Stomach (tissue), 9 donors: Measurements from ENCODE around the gene ACTN1. TPM values are rescaled to one million over a fixed set of nuclear protein-coding genes. Genes with fewer than 3 reads are reported as not detected.

ENCODE experiments used
- DNase-seq, 2 donors: peaks; one replicate each; pipeline versions ENCODE4 v3.0.0 to v3.0.0-alpha.2; 2013 to 2019
- H3K27ac ChIP-seq, 5 donors: fragments of 200-600 bp in 4 of 5; sonication (generic) in 4 of 5; one replicate each; pipeline ENCODE4 v1.5.1; 2013 to 2019; ENCODE audit warnings: mild to moderate bottlenecking in 1 of 5, moderate library complexity in 1 of 5
- H3K27me3 ChIP-seq, 3 donors: fragments of 200-600 bp; sonication (generic); one replicate each; pipeline ENCODE4 v1.5.1; 2017 to 2019; ENCODE audit warnings: mixed run types in 1 of 3
- H3K36me3 ChIP-seq, 4 donors: fragments of 200-600 bp; sonication (generic); 1 replicate in 3 of 4; 2 replicates in 1 of 4; pipeline ENCODE4 v1.5.1; 2016 to 2019
- H3K4me1 ChIP-seq, 4 donors: fragments of 200-600 bp; sonication (generic); one replicate each; pipeline ENCODE4 v1.5.1; 2016 to 2019
- H3K4me3 ChIP-seq, 4 donors: fragments of 200-600 bp; sonication (generic) in 3 of 4; one replicate each; pipeline ENCODE4 v1.5.1; 2016 to 2019; ENCODE audit warnings: mild to moderate bottlenecking in 1 of 4
- H3K9me3 ChIP-seq, 4 donors: fragments of 200-600 bp; sonication (generic); one replicate each; pipeline ENCODE4 v1.5.1; 2016 to 2019
- EP300 ChIP-seq: sonication (generic); formaldehyde crosslinking; IDR thresholded peaks from one replicate; pipeline ENCODE4 v1.6.1; 2017; ENCODE audit warnings: antibody characterized with exemption
- POLR2A ChIP-seq, 4 donors: fragments of 450-650 bp; IDR thresholded peaks; one replicate each; pipeline ENCODE4 v1.6.1; 2016; ENCODE audit warnings: antibody characterized with exemption in 4 of 4, control low read depth in 2 of 4, mild to moderate bottlenecking in 1 of 4, moderate library complexity in 1 of 4
- POLR2AphosphoS5 ChIP-seq, 3 donors: sonication (generic); formaldehyde crosslinking; IDR thresholded peaks; one replicate each; pipeline ENCODE4 v1.6.1; 2016; ENCODE audit warnings: antibody characterized with exemption in 3 of 3
- WGBS, 5 donors: extraction: QIAGEN DNeasy Blood & Tissue Kit in 3 of 5; methylation state at CpG; one replicate each; pipeline versions ENCODE4 v1.1.5 to v1.1.7; 2013 to 2018; 5-methylcytosine and 5-hydroxymethylcytosine counted together
- intact Hi-C: fragments of 100-400 bp; cut with DNase I; formaldehyde crosslinking; loops from one replicate; pipeline ENCODE4 v1.15.1; 2023; ENCODE audit warnings: low total_unique reads
- polyA plus RNA-seq, 3 donors: library from polyadenylated mRNA; stranded (reverse); fragments of 200-250 nt; gene quantifications; one replicate each; pipeline ENCODE4 v1.2.3, GENCODE V29; 2013
- total RNA-seq, 5 donors: library from RNA; depleted of rRNA; stranded (reverse); fragments of >200 nt; gene quantifications; one replicate each; pipeline versions ENCODE4 v1.1.0 to v1.2.3, GENCODE V29; 2014 to 2016
- TF ChIP-seq, protein P1 (sequence below), 7 experiments: fragments of 450-650 bp in 4 of 7; fragments of 200-600 bp in 3 of 7; sonication (generic) in 3 of 7; IDR thresholded peaks; one replicate each; pipeline ENCODE4 v1.5.1; 2016 to 2019; ENCODE audit warnings: antibody characterized with exemption in 7 of 7, control low read depth in 2 of 7, mild to moderate bottlenecking in 1 of 7
- donor health status: healthy with polysubstance abuse.
- donor health status: Bipolar disorder and iron deficiency.
- donor health status: healthy.

The ACTN1 gene
- total and polyA plus RNA-seq, 8 donors = 25.7 to 504 (median 196) TPM

DNA sequence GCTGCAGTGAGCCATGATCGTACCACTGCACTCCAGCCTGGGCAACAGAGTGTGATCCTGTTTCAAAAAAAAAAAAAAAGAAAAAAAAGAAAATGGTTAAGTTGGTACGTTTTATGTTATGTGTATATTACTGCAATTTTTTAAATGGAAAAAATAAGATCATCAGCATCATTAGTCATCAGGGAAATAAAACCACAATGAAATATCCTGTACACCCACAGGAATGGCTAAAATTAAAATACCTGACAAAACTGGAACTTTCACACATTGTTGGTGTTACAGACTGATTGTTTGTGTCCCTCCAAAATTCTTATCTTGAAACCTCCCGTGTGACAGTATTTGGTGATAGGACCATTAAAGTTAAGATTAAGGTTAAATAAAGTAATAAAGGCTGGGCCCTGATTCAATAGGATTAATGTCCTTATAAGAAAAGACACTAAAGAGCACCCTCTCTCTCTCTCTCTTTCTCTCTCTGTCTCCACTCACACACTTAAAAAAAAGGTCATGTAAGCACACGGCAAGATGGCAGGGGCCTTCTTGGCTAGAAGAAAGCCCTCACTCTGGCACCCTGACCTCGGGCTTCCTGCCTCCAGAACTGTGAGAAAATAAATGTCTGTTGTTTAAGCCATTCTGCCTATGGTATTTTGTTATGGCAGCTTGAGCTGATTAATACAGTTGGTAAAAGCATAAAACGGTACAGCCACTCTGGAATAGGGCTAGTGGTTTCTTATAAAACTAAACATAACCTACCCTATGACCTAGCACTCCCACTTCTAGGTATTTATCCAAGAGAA, 137.9 kb downstream of the ACTN1 start:
- Histone ChIP-seq H3K9me3 (peaks cover 0 to 18% (median 6%) of the 10 kb centered on the region in 4 donors), H3K27ac (peak overlapping the region in 2 of 5 donors; percentile 34 to 40), H3K27me3 (no peaks in the 10 kb centered on the region), H3K4me3 (no peak overlapping the region), H3K36me3 (no peaks in the 10 kb centered on the region), H3K4me1 (peaks cover 7 to 39% (median 21%) of the 10 kb centered on the region in 4 donors)
- no peak for DNase-seq
- intact Hi-C loops = no loop called here
- 40 to 65% (median 55%) methylated on average over 6 of the region's 6 CpGs for WGBS, 5 donors
- no peak for TF ChIP-seq POLR2AphosphoS5 (IDR thresholded peaks at IDR 0.05)
- TF ChIP-seq EP300 = no peak
- no peak for TF ChIP-seq POLR2A (IDR thresholded peaks at IDR 0.05)
- TF ChIP-seq, protein P1, sequence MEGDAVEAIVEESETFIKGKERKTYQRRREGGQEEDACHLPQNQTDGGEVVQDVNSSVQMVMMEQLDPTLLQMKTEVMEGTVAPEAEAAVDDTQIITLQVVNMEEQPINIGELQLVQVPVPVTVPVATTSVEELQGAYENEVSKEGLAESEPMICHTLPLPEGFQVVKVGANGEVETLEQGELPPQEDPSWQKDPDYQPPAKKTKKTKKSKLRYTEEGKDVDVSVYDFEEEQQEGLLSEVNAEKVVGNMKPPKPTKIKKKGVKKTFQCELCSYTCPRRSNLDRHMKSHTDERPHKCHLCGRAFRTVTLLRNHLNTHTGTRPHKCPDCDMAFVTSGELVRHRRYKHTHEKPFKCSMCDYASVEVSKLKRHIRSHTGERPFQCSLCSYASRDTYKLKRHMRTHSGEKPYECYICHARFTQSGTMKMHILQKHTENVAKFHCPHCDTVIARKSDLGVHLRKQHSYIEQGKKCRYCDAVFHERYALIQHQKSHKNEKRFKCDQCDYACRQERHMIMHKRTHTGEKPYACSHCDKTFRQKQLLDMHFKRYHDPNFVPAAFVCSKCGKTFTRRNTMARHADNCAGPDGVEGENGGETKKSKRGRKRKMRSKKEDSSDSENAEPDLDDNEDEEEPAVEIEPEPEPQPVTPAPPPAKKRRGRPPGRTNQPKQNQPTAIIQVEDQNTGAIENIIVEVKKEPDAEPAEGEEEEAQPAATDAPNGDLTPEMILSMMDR (IDR thresholded peaks at IDR 0.05) = no peak

DNA sequence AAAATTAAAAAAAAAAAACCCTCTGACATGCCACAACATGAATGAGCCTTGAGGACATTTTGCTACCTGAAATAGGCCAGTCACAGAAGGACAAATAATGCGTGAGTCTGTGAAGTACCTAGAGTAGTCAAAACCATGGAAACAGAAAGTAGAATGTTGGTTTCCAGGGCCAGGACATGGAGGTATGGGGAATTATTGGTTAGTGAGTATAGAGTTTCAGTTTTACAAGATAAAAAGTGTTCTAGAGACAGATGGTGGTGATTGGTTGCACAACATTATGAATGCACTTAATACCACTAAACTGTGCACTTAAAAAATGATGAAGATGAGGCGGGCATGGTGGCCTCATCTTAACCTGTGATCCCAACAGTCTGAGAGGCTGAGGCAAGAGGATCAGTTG, 138.6 kb downstream of the ACTN1 start:
- no peak for TF ChIP-seq POLR2AphosphoS5 (IDR thresholded peaks at IDR 0.05)
- TF ChIP-seq EP300 = no peak
- no peak for TF ChIP-seq POLR2A (IDR thresholded peaks at IDR 0.05)
- TF ChIP-seq, protein P1 (IDR thresholded peaks at IDR 0.05) = no peak
- Histone ChIP-seq H3K27ac (no peak overlapping the region), H3K4me1 (peaks cover 7 to 39% (median 21%) of the 10 kb centered on the region in 4 donors), H3K9me3 (peaks cover 0 to 19% (median 8%) of the 10 kb centered on the region in 4 donors), H3K36me3 (no peaks in the 10 kb centered on the region), H3K27me3 (no peaks in the 10 kb centered on the region), H3K4me3 (no peak overlapping the region)
- WGBS, 5 donors = 91 to 98% (median 92%) methylated on average over 2 of the region's 2 CpGs
- no peak for DNase-seq
- intact Hi-C loops = no loop called here

DNA sequence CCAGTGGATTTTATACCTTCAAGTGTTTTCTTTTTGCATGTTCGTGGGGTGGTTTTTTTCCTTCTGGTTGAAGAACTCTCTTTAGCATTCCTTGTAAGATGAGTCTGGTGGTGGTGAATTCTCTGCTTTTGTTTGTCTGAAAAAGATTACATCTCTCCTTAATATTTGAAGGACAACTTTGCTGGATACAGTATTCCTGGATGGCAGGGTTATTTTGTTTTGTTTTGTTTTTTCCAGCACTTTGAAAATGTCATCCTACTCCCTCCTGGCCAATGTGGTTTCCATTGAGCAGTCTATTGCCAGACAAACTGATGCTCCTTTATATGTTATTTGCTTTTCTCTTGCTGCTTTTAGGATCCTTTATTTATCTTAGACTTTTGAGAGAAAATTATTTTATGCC, 143.0 kb downstream of the ACTN1 start:
- H3K36me3 ChIP-seq = no peaks in the 10 kb centered on the region
- H3K27ac ChIP-seq = no peak overlapping the region
- H3K4me1 ChIP-seq = peaks cover 0 to 8% (median 0%) of the 10 kb centered on the region in 4 donors
- H3K9me3 ChIP-seq = peaks cover 0 to 19% (median 8%) of the 10 kb centered on the region in 4 donors
- intact Hi-C loops = no loop called here
- DNase-seq = no peak
- no peak overlapping the region for H3K4me3 ChIP-seq
- H3K27me3 ChIP-seq = no peaks in the 10 kb centered on the region
- 50 to 97% (median 93%) methylated on average over 1 of the region's 1 CpG for WGBS, 5 donors
- TF ChIP-seq POLR2AphosphoS5 (IDR thresholded peaks at IDR 0.05) = no peak
- no peak for TF ChIP-seq EP300
- TF ChIP-seq POLR2A (IDR thresholded peaks at IDR 0.05) = no peak
- TF ChIP-seq, protein P1 (IDR thresholded peaks at IDR 0.05) = no peak

DNA sequence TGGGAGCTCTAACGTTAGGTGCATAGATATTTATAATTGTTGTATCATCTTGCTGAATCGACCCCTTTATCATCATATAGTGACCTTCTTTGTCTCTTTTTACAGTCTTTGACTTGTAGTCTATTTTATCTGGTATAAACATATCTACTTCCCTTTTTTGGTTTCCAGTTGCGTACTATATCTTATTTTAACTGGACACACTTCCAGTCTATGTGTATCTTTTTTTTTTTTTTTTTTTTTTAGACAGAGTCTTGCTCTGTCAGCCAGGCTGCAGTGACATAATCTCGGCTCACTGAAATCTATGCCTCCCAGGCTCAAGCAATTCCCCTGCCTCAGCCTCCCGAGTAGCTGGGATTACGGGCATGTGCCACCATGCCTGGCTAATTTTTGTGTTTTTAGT, 144.3 kb downstream of the ACTN1 start:
- TF ChIP-seq POLR2AphosphoS5 (IDR thresholded peaks at IDR 0.05) = no peak
- no peak for TF ChIP-seq EP300
- no peak for TF ChIP-seq POLR2A (IDR thresholded peaks at IDR 0.05)
- TF ChIP-seq, protein P1 (IDR thresholded peaks at IDR 0.05) = no peak
- Histone ChIP-seq H3K4me3 (no peak overlapping the region), H3K27me3 (no peaks in the 10 kb centered on the region), H3K27ac (no peak overlapping the region), H3K36me3 (no peaks in the 10 kb centered on the region), H3K4me1 (no peaks in the 10 kb centered on the region), H3K9me3 (peaks cover 0 to 19% (median 8%) of the 10 kb centered on the region in 4 donors)
- DNase-seq = no peak
- WGBS, 5 donors = 67 to 77% (median 74%) methylated on average over 6 of the region's 6 CpGs
- intact Hi-C loops = no loop called here
